GM21447 (cell line): ENCODE results near the gene ITGB3BP.
"Not testable (repeated sequence)": the region's sequence is repeated elsewhere in the genome, so short reads cannot be mapped to it uniquely, and the experiment has no call there.

Source experiments
- ATAC-seq: cut with Tn5 transposase; IDR thresholded peaks from one replicate; pipeline ENCODE4 v1.9.1; 2021; ENCODE audit not compliant: unreplicated experiment

The ITGB3BP gene

GRCh38 chr1:63423649-63424048, 99.4 kb downstream of the ITGB3BP start:
- ATAC-seq: no peak

GRCh38 chr1:63420746-63421145, 102.3 kb downstream of the ITGB3BP start:
- ATAC-seq: not testable (repeated sequence)

- no peak for ATAC-seq
Measured at GRCh38 chr1:63418101-63418500, 104.9 kb downstream of the ITGB3BP start.

GRCh38 chr1:63414691-63415365, 108.2 kb downstream of the ITGB3BP start:
- ATAC-seq: no peak

- ATAC-seq: no peak
Measured at GRCh38 chr1:63413394-63413793, 109.6 kb downstream of the ITGB3BP start.

GRCh38 chr1:63411066-63411465, 112.0 kb downstream of the ITGB3BP start:
- ATAC-seq: no peak

GRCh38 chr1:63408331-63408730, 114.7 kb downstream of the ITGB3BP start:
- ATAC-seq: no peak

- ATAC-seq: no peak
Measured at GRCh38 chr1:63407002-63407401, 116.0 kb downstream of the ITGB3BP start.

GRCh38 chr1:63405987-63406386, 117.0 kb downstream of the ITGB3BP start:
- no peak for ATAC-seq

GRCh38 chr1:63405021-63405420, 118.0 kb downstream of the ITGB3BP start:
- no peak for ATAC-seq

GRCh38 chr1:63403386-63403785, 119.6 kb downstream of the ITGB3BP start:
- no peak for ATAC-seq

GRCh38 chr1:63401945-63402344, 121.1 kb downstream of the ITGB3BP start:
- ATAC-seq: no peak
